Eye (tissue), 1 donor: ENCODE data around the gene ACOXL.

Experiments used
- DNase-seq: peaks from one replicate; pipeline ENCODE4 v3.0.0-alpha.2; 2015

The ACOXL gene

DNA sequence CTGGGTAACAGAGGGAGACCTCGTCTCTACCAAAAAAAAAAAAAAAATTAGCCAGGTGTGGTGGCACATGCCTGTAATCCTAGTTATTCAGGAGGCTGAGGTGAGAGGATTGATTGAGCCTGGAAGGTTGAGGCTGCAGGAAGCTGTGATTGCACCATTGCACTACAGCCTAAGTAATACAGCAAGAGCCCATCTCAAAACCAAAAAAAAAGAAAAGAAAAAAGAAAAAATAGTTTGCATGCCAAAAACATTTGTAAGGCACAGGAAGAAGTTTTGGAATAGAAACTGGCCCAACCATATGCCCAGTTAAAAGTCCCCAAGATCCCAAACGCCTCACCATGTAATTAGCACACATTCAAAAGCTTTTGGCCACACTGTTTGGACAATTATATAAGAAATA, 13.4 kb upstream of the ACOXL start:
- DNase-seq, result no peak

DNA sequence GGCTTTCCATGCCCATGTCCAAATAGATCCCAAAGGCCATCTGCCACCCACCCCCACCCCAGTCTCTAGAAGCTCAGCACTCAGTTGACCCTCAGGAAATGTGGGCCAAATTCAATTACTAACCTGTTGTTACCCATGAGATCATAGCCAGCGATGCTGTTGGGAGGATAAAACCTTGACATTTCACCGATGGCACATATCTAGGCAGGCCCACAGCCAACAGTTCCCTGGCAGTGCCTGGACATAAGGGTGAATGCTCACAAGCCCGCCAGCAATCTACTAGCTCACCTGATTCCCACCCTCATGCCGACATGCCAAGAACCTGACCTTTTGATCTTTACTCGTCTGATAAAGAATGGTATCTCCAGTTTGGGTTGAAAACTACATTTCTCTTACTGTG, 11.8 kb upstream of the ACOXL start:
- DNase-seq, result no peak

DNA sequence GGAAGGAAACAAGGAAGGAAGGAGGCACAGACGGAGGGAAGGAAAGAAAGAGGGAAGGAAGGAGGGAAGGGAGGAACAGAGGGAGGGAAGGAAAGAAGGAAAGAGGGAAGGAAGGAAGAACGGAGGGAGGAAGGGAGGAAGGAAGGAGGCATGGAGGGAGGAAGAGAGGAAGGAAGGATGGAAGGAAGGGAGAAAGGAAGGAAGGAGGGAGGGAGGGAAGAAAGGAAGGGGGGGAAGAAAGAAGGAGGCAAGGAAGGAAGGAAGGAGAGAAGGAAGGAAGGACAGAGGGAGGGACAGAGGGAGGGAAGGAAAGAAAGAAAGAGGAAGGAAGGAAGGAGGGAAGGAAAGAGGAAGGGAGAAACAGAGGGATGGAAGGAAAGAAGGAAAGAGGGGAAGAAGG, 7.6 kb upstream of the ACOXL start:
- no peak for DNase-seq

DNA sequence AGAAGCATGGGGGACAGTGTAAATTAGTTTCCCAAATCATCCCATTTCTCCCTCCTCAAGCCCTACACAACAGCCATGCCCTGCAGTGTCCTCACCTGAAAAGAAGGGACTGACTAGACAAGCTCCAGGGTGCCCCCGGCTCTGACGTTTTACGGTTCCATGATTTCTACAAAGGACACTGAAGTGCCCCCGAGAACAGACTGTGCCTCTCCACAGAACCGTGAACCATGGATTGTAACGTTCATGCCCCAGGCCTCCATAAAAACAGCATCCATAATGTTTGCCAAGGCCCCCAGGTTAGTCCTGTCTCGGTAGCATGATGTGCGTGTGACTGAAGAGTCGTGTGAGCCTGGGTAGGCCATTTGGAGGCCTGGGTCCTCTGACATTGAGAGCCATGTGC, 7.0 kb upstream of the ACOXL start:
- no peak for DNase-seq

DNA sequence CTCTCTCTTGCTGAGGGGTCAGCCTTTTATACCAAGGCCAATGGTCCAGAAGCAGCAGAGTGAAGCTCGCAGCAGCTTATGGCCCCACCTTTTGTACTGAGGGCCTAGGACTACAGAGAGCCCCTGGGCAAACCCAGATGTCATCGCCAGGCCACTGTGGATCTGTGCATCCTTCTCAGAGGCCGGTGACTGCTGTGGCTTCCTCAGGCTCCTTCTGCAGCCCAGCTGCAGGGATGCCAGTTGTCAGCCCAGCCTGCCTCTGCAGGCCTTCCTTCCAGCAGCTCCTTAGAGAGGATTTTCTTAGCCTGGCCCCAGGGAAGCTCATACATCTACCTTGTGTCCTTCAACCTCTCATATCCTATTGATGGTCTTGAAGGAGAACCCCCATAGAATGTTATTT, 6.5 kb upstream of the ACOXL start:
- no peak for DNase-seq

DNA sequence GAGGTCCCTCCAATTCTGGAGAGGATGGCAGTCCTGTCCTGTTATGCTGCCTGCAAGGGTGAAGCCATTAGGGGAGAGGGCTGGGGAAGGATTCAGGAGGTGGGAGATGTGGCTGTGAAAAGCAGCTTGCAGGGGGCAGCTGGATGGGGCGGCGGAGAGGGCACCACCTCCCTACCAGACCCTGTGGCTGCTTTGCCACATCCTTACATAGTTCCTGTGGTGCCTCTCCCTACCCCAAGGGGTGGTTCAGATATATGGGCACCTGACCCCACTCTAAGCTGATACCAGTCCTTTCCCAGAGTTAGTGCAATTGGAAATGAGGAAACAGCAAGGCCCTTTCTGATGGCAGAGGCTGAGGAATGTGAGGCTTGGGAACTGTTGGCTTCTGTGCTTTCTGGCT, 6.1 kb upstream of the ACOXL start:
- no peak for DNase-seq

DNA sequence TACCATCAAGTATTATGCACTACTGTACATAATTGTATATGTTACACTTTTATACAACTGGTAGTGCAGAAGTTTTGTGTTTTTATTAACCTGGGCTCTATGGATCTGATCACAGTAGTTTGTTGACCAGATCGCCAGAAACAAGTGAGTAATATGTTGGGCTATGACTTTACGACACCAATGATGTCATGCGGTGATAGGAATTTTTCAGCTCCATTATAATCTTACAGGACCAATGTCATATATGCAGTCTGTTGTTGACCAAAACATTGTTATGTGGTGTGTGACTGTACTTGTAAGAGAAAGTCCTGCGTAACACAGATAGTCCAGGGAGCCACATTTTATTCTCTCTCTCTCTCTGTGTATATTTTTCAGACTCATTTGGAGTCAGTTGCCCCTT, 4.5 kb upstream of the ACOXL start:
- DNase-seq, result no peak

DNA sequence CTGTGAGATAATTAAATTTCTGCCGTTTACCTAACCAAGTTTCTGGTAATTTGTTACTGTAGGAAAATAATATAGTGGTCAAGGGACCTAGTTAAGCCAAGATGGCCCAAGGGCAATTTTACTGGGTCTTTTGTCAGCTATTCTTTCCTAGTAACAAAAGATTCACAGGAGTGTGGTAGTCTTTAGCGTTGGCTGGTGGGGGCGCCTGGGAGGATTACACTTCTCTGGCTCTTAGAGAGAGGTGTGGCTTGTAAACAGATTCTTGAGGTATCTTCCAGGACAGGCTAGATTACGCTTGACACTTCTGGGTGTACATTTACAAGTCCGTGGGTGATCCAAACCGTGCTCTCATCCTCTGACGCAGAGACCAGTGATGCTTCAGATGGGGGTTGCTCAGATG, 3.3 kb upstream of the ACOXL start:
- DNase-seq, result no peak

DNA sequence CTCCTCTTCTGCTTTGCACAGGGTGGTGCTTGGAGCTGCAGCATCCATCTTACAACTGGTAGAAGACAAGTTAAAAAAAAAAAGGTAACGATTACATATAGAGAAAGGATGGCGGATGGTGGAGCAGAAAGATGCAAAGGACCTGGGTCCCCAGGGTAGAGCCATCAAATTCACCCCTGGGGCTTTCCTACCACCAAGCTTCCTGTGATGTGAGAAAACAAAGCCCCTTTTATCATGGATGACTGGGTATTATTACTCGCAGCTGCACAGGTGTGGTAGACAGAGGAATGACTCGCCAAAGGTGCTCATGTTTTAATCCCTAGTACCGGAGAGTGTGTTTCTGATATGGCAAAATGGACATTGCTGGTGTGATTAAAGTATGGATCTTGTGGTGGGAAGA, 1.3 kb upstream of the ACOXL start:
- no peak for DNase-seq

DNA sequence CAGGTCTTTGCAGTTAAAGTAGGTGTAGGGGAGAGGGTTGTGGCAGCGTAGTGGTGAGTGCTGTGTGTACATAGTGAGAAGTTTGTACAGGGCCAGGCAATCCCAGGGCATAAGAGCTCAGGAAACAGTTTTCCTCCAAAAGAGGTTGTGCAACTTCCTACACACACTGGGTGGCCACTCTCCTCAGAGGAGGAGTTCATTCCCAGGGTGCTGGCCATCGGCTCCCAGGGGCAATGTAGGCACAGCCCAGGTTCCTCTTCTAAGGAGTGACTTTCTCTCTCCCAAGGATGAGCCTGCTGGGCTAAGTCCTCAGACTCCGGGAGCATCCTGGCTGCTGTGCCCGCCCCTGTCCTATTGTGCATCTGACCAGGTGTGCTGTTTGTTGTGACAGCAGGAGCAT, 3.0 kb downstream of the ACOXL start:
- no peak for DNase-seq

DNA sequence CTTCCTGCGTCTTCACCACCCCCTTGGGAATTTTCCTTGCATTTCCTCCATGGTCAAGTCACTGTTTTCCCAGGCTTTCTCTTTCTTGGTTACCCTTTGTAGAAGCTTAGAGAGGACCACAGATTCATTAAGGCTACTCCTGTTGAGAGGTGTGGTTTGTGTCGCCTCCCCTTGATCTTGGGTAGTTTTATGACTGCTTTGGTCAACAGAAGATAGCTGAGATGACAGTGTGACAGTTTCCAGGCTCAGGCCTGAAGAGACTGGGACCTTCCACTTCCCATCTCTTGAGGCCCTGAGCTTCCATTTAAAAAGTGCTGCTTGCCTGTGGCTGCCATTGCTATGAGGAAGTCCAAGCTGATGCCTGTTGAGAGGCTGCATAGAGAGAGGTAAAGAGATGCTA, 5.4 kb downstream of the ACOXL start:
- no peak for DNase-seq

DNA sequence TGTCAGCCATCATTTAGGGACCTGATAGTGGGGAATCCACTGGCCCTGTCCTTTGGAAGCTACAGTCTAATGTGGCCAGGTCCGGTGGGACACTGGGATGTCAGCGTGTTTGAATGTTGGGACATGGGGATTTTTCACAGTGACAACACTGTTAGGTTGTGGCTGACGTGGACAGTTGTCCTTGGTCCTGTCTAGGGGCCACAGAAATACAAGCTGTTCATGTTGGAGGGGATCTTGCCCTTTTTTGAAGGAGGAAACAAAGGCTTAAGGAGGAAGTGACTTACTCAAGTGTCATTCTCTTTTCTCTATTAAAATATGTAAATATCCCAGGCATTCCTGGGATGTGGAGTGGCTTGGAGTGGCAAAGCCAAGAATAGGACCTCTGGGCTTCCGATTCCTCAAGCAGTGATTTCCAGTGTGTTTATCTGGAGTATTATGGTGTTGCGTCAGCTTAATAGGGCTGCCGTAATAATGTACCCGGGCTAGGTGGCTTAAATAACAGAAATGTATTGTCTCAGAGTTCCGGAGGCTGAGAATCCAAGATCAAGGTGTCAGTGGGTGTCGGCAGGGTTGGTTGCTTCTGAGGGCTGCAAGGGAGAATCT, 8.5 kb downstream of the ACOXL start:
- no peak for DNase-seq

DNA sequence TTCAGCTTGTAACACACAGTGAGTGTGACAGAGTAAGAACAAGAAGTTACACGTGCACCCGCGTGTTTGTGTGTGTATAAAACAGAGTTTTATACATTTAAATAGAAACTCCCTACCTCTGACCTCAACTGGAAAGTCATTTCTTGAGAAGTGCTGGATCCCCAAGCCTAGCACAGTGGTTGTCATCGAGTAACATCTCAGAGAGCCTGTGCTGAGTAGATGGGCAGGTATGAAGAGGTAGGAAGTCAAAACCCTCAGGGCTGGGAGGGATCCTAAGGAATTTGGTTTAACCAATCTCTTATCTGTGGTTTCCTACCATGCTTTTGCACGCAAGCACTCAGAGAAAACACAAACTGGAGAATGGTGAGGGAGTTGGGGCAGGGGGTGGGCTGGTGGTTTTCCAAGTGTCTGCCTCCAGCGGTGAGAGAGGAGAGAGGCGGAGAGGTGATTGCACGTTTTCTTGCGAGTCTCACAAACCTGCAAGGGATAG, 9.2 kb downstream of the ACOXL start:
- DNase-seq, result no peak

DNA sequence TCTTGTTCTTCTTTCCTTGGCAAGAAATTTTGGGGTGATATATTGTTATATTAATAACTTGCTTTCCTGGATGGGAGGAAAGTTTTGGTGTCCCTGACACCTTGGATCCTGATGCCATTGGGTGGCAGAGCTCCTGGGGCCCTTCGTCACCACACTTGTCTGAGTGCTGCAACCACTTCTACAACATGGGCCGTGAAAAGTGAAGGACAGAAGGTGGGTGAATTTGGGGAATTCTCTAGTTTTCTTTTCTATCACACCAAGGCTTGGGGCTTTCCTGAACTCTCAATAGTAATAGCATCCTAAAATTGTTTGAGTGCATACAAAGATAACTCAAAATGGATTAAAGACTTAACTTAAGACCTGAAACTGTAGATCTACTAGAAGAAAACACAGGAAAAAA, 10.0 kb downstream of the ACOXL start:
- no peak for DNase-seq

DNA sequence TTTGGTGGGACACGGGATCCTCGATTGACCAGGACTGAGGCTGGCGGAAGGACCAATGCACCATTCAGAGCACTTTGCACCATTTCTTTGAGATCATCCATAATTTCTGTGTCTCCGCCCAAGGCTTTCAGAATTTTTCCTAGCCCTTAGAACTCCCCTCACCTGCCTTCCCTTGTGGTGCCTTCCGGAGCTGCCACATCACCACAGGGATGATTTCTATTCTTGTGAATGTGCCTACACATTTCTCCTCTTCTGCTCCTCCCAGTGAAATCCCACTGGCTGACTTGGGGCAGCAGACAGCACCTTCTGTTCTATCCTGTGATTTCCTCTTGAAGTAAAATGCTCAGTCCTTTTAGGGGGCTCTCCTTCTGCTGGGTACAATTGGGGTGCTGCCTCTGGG, 11.2 kb downstream of the ACOXL start:
- DNase-seq, result no peak

DNA sequence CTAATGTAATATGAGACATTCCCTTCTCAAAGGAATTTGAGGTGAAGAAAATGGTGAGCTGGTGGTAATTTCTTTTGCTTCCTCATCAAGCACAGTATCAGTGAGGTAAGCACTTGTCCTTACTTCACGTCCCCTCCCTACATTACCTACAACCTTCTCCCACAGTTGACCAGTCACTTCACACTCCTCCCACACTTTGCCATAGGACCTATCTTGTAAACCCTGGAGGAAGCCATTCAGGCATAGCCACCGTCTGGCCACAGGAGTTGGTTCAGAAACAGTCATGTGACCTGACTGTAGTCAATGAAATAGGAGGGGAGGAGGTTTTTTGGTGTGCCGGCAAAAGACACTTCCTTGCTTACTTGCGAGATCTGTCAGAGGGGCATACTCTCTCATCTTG, 12.1 kb downstream of the ACOXL start:
- DNase-seq, result no peak

DNA sequence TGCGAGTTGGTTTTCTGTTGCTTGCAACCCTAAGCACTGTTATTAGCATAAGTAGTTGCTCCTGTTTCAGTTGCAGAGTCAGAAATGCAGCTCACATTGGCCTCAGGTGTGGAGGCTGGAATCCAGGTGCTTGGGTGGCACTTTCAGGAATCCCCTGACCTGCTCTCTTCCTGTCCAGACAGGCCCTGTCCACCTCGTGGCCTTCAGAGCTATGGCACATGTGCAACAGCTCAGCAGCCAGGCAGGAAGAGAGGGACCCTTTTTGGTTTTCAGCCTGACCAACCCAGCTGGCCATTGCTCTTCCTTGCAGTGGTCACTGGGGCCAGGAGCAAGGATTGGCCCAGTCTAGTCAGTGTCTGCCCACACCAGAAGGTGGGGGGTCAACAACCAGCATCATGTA, 12.7 kb downstream of the ACOXL start:
- DNase-seq, result no peak

DNA sequence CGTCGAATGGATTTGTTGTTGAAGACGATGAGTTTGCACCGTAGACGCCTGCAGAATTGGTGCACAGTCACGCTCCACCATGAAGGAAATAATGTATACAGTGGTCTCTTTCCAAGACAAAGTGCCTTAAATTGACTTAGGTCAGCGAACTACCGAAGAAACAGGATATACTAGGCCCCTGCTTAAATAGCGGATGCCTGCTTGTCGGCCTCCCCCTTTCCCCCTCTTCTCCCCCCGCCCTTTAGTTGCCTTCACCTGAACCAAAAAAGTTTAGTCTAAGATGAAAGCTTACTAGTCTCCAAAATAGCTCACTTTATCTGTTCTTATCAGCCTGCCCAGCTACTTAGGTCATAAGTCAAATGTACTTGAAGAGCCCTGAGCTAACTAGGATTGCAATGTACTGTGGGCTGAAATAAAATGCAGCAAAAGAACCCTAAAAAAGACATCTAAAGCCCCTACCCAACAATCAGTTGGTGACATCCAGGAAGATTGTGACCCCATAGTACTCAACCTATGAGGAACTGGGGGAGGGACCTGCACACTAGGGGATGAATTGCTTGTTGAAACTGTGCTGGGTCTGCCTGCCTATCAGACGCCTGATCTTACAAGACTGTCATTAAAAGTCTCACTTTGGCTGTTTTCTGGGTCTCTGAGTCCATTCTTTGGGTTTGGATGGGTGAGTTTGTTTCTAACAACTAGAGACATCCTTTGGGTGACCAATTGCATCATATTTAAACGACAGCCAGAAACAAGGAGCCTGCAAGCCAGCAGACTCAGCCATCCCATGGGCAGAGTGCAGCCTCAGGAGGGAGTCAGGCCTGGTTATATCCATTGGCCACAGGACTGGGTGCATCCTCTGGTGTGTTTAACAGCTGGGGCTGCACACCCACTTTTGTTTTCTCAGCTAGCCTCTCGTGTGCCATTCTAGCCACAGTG, 14.5 kb downstream of the ACOXL start:
- DNase-seq, result no peak

DNA sequence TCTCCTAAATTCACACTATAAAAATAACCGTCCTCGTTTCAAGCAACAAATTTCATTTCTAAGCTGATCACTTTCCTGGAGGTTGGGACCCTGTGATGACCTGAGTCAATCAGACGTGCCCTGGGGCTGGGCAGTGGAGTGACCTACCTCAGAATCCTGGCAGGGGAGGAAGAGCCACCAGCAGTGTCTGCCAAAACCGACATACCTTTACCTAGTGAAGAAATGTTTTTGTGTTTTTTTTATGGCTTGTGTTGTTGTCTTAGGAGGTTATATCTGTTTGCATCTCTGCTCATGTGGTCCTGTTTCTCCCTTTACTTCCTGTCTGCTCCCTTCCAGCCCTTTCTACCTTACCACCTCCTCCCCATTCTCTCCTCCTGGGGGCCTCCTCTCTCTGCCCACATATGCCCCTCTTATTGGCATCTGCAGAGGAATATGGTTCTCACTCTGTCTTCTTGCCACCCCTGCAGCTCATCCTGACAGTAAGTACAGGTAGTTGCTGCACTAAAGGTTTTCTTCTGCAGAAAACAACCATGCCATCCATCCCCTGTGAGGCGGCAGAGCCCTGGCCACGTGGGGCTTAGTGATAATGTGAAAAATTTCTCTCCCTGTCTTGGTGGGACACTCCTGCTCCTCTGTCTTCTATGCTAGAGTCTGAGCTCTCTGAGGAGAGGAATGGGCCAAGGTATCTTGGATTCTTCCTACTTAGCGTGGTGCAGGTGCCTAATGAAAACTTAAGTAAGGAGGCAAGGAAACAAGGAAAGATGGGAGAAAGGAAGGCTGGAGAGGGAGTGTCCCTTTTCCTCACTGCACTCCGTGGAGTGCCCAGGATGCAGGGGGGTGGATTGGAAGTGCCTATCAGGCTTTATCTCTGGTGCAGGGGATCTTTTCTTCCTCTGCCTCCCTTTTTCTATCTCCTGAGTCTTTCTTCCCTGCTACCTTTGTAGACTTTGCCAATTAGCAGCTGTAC, 15.4 kb downstream of the ACOXL start:
- DNase-seq, result no peak

DNA sequence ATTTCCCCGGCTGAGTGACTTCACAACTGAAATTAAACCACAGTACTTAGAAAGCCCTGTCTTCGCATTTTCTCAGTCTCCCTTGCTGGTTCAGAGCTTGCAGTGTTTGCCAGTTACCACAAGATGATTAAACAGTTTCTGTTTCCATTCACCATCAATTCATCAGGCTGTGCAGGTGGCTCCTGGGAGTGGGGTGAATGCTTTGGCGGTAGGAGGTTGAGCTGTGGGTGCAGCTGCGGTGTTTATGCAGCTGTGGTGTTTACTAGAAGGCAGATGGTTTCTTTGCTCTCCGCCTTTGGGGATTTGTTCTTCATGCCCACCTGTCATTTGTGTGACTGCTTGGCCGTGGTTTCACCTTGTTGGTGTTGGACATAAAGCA, 16.1 kb downstream of the ACOXL start:
- no peak for DNase-seq

DNA sequence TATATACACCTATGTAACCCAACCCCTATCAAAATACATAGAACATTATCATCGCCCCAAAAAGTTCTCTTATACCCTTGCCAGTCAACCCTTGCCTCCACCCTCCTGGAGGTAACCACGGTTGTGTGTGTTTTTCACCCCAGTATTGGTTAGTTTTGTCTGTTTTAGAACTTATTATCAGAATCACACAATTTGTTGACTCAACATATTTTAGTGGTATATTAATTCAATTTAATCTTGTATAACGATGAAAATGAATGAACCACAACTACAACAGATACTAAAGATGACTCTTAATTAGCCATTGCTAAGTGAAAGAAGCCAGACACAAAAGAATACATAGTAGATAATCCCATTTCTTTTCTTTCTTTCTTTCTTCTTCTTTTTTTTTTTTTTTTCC, 19.3 kb downstream of the ACOXL start:
- no peak for DNase-seq

DNA sequence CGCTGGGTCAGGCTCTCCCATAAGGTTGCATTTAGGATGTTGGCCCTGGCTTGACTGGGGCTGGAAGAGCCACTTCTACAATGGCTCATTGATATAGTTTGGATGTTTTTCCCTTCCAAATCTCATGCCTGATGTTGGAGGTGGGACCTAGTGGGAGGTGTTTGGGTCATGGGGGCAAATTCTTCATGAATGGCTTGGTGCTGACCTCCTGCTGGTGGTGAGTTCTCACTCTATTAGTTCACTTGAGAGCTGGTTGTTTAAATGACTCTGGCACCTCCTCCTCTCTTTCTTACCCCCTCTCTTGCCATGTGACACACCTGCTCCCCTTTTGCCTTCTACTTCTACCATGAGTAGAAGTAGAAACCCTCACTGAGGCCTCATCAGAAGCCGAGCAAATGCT, 20.5 kb downstream of the ACOXL start:
- no peak for DNase-seq

DNA sequence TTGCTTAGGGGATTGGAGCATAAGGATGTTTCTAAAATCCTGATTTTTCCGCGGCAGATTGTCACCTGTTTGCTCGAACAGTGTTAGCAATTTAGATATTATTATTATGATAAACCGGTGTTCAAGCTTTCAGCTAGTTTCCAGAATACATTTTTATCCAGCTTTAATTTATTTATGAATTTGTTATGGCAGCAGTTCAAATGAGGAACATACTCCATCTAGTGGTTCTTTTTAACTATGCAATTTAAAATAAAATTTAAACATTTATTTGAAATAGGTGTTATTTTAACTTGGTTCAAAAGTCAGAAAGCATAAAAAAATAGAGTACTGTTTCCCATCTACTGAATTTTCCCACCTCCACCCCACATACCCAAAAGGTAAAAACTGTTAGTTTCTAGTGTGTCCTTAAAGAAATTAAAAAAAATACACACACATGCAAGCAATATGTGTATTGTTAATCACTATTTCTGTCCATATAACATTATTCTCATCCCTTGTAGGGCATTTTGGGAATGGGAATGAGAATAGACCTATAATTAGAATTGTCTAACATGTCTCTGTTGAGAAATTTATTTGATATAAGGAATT, 23.2 kb downstream of the ACOXL start:
- no peak for DNase-seq
